HG02973 (cell line): ENCODE data around the gene XPO6.

Experiments used
- ATAC-seq: cut with Tn5 transposase; IDR thresholded peaks from one replicate; pipeline ENCODE4 v1.9.1; 2021; ENCODE audit warnings: moderate library complexity; ENCODE audit not compliant: unreplicated experiment

XPO6 gene

GRCh38 chr16:28092721-28093384 is 118.9 kb downstream of the XPO6 start:
- no peak for ATAC-seq

DNA sequence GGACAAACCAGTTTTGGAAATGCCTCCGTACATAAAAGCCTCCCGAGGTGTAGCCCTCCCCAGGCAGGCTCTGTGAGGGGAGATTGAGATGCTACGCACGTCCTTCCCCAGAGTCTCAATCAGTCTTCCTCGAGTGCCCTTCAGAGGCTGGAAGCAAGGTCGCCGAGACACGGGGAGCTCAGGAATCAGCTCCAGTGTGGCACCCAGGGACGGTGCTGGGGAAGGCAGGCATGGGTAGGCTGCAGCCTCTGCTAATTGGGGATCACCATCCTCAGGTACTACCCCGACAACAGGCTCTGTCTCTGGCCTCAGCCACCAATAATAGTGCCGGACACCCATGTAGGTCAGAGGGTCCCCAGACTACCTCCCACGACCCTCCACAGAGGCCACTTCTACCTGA is 120.1 kb downstream of the XPO6 start:
- no peak for ATAC-seq

- no peak for ATAC-seq
These were observed 121.0 kb downstream of the XPO6 start for GRCh38 chr16:28090646-28091377.

- no peak for ATAC-seq
These were observed 121.8 kb downstream of the XPO6 start for GRCh38 chr16:28089992-28090365.

- no peak for ATAC-seq
These were observed 122.4 kb downstream of the XPO6 start for GRCh38 chr16:28089205-28089991.

GRCh38 chr16:28087675-28088300 is 124.0 kb downstream of the XPO6 start:
- no peak for ATAC-seq

- ATAC-seq = no peak
These were observed 124.6 kb downstream of the XPO6 start for GRCh38 chr16:28087140-28087660.

DNA sequence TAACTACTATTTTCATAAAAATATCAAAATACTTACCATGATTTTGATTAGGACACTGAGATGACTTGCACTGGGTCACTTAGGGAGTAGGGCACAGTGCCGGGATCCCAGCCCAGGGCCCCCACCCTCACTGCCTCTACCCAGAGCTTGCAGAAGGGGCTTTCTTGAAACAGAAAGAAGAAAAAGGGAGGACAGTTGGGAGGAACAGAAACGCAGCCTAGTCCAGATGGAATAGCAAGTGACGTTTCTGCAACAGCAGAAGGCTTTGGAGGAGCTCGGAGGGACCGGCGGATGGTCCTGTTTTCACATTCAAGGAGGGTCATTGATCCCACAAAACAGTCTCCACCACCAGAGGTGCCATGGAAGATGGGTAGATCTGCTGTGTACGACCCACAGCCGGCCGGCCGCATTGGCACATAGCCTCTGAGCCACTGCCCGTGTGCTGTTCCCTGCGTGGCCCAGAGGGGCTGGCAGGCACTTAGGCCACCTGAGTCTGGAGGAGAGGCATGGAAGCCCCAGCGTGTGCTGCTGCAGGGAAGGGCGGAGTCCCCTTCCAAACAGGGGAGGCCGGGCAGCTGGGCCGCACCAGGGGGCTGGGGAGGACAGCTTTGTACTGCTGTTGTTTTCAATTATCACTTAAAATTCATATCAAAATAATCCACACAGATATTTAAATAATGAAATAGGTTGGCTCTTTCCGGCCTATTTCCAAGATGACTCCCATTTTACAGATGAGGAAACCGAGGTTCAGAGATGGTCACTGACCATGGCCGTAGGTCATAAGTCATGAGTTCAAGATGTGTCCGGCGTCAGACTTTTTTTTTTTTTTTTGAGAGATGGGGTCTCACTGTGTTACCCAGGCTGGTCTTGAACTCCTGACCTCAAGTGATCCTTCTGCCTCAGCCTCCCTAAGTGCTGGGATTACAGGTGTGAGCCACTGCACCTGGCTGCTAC is 125.3 kb downstream of the XPO6 start:
- no peak for ATAC-seq

- ATAC-seq = no peak
These were observed 126.2 kb downstream of the XPO6 start for GRCh38 chr16:28085389-28086171.

GRCh38 chr16:28084209-28084608 is 127.6 kb downstream of the XPO6 start:
- ATAC-seq = no peak

DNA sequence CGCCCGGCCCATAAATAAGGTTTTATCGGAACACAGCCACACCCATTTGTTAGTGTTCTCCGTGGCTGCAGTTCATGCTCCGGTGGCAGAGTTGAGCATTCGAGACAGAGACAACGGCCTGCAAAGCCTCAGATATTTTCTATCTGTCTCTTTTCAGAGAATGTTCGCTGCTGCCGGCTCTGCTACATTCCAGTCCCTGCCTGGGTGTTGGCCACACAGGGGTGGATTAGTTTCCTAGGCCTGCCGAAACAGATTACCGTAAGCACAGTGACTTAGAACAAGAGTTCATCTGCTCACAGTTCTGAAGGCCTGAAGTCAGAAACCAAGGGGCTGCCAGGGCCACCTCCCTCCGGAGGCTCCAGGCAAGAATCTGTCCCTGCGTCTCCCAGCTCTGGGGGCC is 129.1 kb downstream of the XPO6 start:
- ATAC-seq = no peak

- no peak for ATAC-seq
These were observed 130.3 kb downstream of the XPO6 start for GRCh38 chr16:28081391-28081968.

DNA sequence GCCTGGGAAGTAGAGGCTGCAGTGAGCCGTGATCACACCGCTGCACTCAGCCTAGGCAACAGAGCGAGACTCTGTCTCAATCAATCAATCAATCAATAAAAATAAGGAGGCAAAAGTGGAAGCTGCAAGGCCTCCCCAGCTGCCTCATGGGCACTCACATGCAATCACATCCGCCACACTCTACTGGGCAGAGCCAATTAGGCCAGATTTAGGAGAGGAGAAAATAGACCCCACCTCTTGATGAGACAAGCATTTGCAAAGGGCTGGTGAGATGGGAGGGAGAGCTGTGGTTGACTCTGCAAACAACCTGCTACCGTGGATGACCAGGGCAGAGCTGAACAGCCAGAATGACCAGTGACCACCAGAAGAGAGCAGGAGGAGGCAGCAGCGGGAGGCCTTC is 133.5 kb downstream of the XPO6 start:
- no peak for ATAC-seq

- ATAC-seq = no peak
These were observed 137.9 kb downstream of the XPO6 start for GRCh38 chr16:28073836-28074235.

DNA sequence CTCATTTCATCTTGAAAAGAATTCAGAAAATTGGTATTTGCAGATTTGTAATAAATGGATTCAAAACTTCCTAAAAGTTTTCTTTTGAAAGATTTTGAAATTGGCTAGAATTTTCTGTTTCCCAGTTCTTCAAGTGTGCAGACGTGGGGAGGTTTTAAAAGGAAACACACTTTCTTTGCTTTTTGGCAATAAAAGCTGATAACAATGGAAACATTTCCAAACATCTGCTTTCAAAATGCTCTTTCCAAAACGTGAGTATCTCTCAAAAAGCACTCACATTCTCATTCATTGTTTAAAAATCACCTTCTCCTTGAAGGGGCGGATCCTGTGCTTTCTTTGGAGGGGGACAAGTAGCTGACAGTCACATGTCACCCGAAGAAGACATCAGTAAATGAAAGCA is 139.7 kb downstream of the XPO6 start:
- no peak for ATAC-seq

DNA sequence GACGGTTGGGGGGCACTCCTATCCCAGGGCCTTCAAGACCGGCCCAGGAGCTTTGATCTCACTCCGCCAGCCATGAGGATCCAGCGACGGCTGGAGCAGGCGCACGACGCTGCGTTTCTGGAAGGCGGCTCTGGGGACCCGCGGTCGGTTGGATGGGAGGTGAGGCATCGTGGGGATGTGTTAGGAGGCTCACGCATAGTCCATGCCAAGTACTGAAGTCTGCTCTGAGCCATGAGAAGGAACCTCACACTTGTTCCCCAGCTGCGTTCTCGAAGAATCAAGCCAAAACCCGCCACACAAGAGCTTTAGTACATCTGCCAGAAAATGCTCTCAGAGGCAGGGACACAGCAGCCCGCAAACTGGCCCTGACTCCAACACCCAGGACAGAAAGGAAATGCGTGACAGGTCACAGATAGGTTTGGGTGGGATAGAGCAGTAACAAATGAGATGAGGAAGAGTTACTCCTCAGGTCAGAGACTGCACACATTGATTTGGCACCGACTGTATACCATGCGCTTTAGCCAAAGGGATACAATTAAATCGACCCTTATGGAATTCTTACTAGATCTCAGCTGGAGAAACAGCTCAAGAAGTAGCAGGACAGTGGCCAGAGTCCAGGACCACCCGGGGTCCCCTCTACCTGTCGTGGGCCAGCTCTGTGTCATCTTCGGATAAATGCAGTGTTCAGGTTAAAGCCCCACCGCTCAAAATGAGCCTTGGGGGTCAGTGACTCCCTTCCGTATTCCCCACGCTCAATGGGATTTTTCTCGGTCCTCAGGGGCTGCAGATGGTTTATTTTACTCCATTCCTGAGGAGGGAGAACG is 141.6 kb downstream of the XPO6 start:
- ATAC-seq = no peak

GRCh38 chr16:28068976-28069375 is 142.8 kb downstream of the XPO6 start:
- no peak for ATAC-seq
